Activated B cell treated with CpG ODN at 0.5 μM for 24 hours (primary cell): ENCODE data around the gene FBXO44. TPM values are rescaled to one million over a fixed set of nuclear protein-coding genes. Genes with fewer than 3 reads are reported as not detected.

ENCODE experiments used
- ATAC-seq: fragments of 200-7000 bp; cut with Tn5 transposase; one replicate; pipeline ENCODE4 v1.10.0; 2021; ENCODE audit warnings: low read depth, mild to moderate bottlenecking, moderate library complexity
- CTCF ChIA-PET: fragments of 350-600 bp; sonication (Branson Sonifier 250); formaldehyde crosslinking; loops from one replicate; lab custom pipeline; 2021; ENCODE audit warnings: antibody characterized with exemption; lab: Charles Lee
- POLR2A ChIA-PET: fragments of 350-600 bp; sonication (Branson Sonifier 250); formaldehyde crosslinking; loops from one replicate; lab custom pipeline; 2021; ENCODE audit warnings: antibody characterized with exemption; lab: Charles Lee
- DNase-seq: peaks from one replicate; pipeline ENCODE4 v3.0.0; 2022
- H3K27ac Mint-ChIP-seq: one replicate; pipeline ENCODE4 v1.8.0; 2020; ENCODE audit warnings: mixed read lengths
- H3K27me3 Mint-ChIP-seq: one replicate; pipeline ENCODE4 v1.8.0; 2021; ENCODE audit warnings: mixed read lengths
- H3K36me3 Mint-ChIP-seq: one replicate; pipeline ENCODE4 v1.8.0; 2021; ENCODE audit warnings: low read depth, mixed read lengths
- H3K4me1 Mint-ChIP-seq: one replicate; pipeline ENCODE4 v1.8.0; 2021; ENCODE audit warnings: mixed read lengths
- H3K4me3 Mint-ChIP-seq: one replicate; pipeline ENCODE4 v1.8.0; 2020; ENCODE audit warnings: mild to moderate bottlenecking, mixed read lengths
- H3K9me3 Mint-ChIP-seq: one replicate; pipeline ENCODE4 v1.8.0; 2020; ENCODE audit warnings: mixed read lengths
- CTCF ChIP-seq: fragments of 200-600 bp; IDR thresholded peaks from one replicate; pipeline ENCODE4 v1.8.0; 2022; ENCODE audit warnings: antibody characterized with exemption, mild to moderate bottlenecking
- intact Hi-C: fragments of 100-400 bp; cut with micrococcal nuclease; formaldehyde crosslinking; loops from one replicate; pipeline ENCODE4 v1.15.1; 2024
- total RNA-seq: library from RNA; stranded (reverse); gene quantifications from 2 replicates; pipeline ENCODE4 v1.2.3, GENCODE V29; 2022

The FBXO44 gene
- total RNA-seq, 1 donor from 2014 or later = 27.2 TPM

DNA sequence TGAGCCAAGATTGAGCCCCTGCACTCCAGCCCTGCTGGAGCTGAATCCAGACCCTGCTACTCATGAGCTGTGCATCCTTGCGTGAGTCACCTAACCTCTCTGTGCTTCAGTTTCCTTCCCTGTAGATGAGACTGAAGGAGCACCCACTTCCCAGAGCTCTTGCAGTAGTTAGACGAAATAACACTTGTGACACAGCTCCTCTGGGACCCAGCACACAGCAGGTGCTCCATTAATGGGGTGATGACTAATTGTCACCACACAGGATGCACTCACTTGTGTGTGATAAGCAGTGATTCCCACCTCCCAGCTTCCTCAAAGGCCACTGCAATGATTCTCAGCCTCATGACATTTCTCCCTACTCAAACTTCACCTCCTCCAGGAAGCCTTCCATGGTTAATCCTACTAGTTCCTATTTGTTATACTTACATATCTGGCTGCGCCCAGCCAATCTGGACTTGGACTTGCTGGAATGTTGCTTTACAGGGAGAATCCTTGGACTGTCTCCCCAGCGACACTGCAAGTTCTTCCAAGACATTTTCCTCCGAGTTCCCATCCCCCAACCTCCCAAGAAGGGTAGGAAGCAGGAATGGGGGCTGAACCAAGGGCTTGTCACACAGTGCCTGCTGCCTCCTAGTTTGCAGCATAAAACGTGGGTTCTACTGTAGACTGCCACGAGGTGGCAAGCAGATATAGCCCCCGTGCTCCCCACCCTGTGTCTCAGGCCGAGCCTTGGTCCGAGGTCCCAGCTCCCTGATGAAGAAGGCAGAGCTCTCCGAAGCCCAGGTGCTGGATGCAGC, 54.1 kb downstream of the FBXO44 start:
- TF ChIP-seq CTCF = no peak
- Mint-ChIP-seq H3K4me1 (no peaks in the 10 kb centered on the region), H3K27me3 (peaks cover 2% of the 10 kb centered on the region), H3K36me3 (no peaks in the 10 kb centered on the region), H3K27ac (no peak overlapping the region), H3K4me3 (no peak overlapping the region), H3K9me3 (no peaks in the 10 kb centered on the region)
- intact Hi-C loops = no loop called here
- DNase-seq (no peak), ATAC-seq (no peak)
- CTCF ChIA-PET = interaction anchor here (1.0 to 3.9 kb wide), 3 partner anchors 11 to 58 kb away, joined by 3 to 14 read pairs (median 4); partner anchors contain the start of gene FBXO6
- POLR2A ChIA-PET = interaction anchor here (1.3 to 1.5 kb wide), 2 partner anchors 10 to 11 kb away, joined by 4 to 6 read pairs; no protein-coding TSS in a partner anchor

DNA sequence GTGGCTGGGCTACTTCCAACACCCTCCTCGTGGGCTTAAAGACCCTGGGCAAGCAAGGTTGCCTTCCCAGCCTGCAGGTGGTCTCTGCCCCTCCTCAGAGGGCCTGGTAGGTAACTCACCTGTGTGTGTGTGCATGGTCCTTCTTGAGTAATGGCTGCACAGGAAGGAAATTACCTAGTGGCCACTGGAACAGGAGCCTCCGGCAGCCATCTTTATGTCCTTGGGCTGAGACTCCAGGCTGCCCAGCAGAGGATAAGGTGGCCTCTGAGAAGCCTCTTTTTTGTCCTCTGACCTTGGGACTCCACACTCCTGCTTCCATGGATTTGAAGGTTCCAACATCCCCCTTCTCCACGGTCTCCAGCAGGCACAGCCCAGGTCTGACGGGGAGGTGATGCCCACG, 56.8 kb downstream of the FBXO44 start:
- ATAC-seq (no peak), DNase-seq (no peak)
- ChIA-PET CTCF (interaction anchor here (1.1 to 3.9 kb wide), 2 partner anchors 8 to 47 kb away, joined by 5 to 14 read pairs; partner anchors contain the start of gene FBXO6), POLR2A (no interaction called here)
- no peaks in the 10 kb centered on the region for H3K36me3 Mint-ChIP-seq
- no peak overlapping the region for H3K4me3 Mint-ChIP-seq
- H3K27ac Mint-ChIP-seq = no peak overlapping the region
- H3K9me3 Mint-ChIP-seq = no peaks in the 10 kb centered on the region
- TF ChIP-seq CTCF = no peak
- no peaks in the 10 kb centered on the region for H3K4me1 Mint-ChIP-seq
- H3K27me3 Mint-ChIP-seq = peaks cover 2% of the 10 kb centered on the region
- intact Hi-C loops = loop anchor here (10.0 kb wide), 1 partner anchor 237 kb away; the partner anchor contains the start of gene DISP3

DNA sequence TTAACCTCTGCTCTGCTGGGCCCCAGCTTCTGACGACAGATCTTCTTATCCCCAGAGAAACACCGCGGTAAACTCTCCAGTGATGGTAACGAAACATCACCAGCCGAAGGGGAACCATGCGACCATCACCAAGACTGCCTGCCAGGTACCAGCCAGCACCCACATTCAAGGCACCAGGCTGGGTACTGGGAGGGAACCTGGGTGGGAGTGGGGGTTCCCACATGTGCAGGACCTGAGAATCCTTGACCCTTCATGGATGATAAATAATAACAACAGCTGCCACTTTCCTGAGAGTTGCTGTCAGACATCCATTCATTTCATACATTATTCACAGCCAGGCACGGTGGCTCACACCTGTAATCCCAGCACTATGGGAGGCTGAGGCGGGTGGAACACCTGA, 57.6 kb downstream of the FBXO44 start:
- POLR2A ChIA-PET = no interaction called here
- Mint-ChIP-seq H3K36me3 (no peaks in the 10 kb centered on the region), H3K4me3 (no peak overlapping the region), H3K4me1 (no peaks in the 10 kb centered on the region), H3K27ac (no peak overlapping the region), H3K27me3 (peaks cover 2% of the 10 kb centered on the region), H3K9me3 (no peaks in the 10 kb centered on the region)
- ATAC-seq (no peak), DNase-seq (no peak)
- intact Hi-C loops = loop anchor here (10.0 kb wide), 1 partner anchor 237 kb away; the partner anchor contains the start of gene DISP3
- TF ChIP-seq CTCF = no peak
- CTCF ChIA-PET = no interaction called here

Other genes with a start within 250 kb of the FBXO44 start
- 0.42 and 0.44 TPM in 2 replicates for gene DISP3, start 175.7 kb upstream of the FBXO44 start, total RNA-seq
- gene FBXO2, start 448 bp upstream of the FBXO44 start, total RNA-seq = 4.2 and 4.6 TPM in 2 replicates
- 10.0 and 10.5 TPM in 2 replicates for gene FBXO6, start 9.3 kb downstream of the FBXO44 start, total RNA-seq
- gene MAD2L2, start 26.3 kb downstream of the FBXO44 start, total RNA-seq = 34.4 and 34.9 TPM in 2 replicates
- 0.17 and 0.18 TPM in 2 replicates for gene DRAXIN, start 36.8 kb downstream of the FBXO44 start, total RNA-seq
- 10.9 and 13.9 TPM in 2 replicates for gene AGTRAP, start 81.3 kb downstream of the FBXO44 start, total RNA-seq
- gene C1orf167, start 107.3 kb downstream of the FBXO44 start, total RNA-seq = not detected in 2 replicates
- 54.1 and 56.9 TPM in 2 replicates for gene MTHFR, start 151.1 kb downstream of the FBXO44 start, total RNA-seq
- gene CLCN6, start 151.3 kb downstream of the FBXO44 start, total RNA-seq = 66.0 and 79.6 TPM in 2 replicates
- not detected in 2 replicates for gene NPPA, start 192.9 kb downstream of the FBXO44 start, total RNA-seq
- not detected in 2 replicates for gene NPPB, start 204.1 kb downstream of the FBXO44 start, total RNA-seq